ENCODE data around the gene MICAL3.

DNA sequence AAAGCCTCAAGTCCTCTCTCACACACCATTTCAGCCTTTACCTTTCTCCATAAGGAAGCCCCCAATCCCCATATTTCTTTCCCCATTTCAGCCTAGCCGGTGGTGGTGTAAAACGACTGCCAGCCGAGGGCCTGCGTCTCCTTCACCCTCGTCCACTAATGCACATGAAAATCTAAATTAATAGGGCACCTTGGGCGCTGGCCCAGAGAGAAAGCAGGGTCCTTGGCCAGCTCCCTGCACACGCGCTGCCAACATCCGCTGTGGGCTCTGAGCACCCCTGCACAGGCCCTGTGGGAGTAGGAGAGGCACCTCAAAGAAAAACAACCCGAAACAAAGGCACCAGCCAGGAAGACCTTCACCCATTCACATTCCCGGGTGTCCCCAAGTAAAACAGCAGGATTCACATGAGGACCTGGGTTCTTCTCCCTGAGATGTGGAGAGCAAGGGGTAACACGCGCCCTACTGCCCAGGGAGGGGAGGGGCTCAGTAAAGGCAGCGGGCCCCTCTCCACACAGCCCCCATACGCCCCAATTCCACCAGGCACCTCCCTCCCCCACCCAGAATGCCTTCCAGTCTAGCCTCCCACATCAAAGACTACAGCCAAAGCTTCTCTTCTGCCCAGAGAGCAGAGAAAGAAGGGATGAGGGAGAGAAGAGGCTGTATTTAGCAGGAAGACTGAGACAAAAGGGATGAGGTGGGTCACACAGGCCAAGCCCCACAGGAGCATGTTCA, 79.0 kb downstream of the MICAL3 start:
- TF ChIP-seq, protein P1, sequence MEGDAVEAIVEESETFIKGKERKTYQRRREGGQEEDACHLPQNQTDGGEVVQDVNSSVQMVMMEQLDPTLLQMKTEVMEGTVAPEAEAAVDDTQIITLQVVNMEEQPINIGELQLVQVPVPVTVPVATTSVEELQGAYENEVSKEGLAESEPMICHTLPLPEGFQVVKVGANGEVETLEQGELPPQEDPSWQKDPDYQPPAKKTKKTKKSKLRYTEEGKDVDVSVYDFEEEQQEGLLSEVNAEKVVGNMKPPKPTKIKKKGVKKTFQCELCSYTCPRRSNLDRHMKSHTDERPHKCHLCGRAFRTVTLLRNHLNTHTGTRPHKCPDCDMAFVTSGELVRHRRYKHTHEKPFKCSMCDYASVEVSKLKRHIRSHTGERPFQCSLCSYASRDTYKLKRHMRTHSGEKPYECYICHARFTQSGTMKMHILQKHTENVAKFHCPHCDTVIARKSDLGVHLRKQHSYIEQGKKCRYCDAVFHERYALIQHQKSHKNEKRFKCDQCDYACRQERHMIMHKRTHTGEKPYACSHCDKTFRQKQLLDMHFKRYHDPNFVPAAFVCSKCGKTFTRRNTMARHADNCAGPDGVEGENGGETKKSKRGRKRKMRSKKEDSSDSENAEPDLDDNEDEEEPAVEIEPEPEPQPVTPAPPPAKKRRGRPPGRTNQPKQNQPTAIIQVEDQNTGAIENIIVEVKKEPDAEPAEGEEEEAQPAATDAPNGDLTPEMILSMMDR (IDR thresholded peaks at IDR 0.05) = no peak
- TF ChIP-seq POLR2A (IDR thresholded peaks at IDR 0.05) = no peak
